Loucy (cell line): ENCODE measurements around the gene COL6A1.

Source experiments
- H2AFZ ChIP-seq: fragments of 200-600 bp; sonication (generic); 2 replicates; pipeline ENCODE4 v1.6.0; 2016; ENCODE audit warnings: antibody characterized with exemption, mild to moderate bottlenecking, low read length, moderate library complexity
- H3F3A ChIP-seq: fragments of 200-600 bp; 2 replicates; pipeline ENCODE4 v1.6.0; 2016; ENCODE audit warnings: antibody characterized with exemption, low read depth, mild to moderate bottlenecking
- H3K27me3 ChIP-seq: fragments of 200-600 bp; sonication (generic); 2 replicates; pipeline ENCODE4 v1.6.1; 2014; ENCODE audit warnings: low read length, mild to moderate bottlenecking; ENCODE audit not compliant: insufficient read depth, poor library complexity, severe bottlenecking
- H3K36me3 ChIP-seq: fragments of 200-600 bp; sonication (generic); 2 replicates; pipeline ENCODE4 v1.6.1; 2016; ENCODE audit warnings: low read length; ENCODE audit not compliant: insufficient read depth
- H3K4me1 ChIP-seq: fragments of 200-600 bp; sonication (generic); 2 replicates; pipeline ENCODE4 v1.5.1; 2014; ENCODE audit warnings: low read length, mild to moderate bottlenecking; ENCODE audit not compliant: insufficient read depth, poor library complexity, severe bottlenecking
- H3K4me2 ChIP-seq: fragments of 200-600 bp; sonication (generic); 2 replicates; pipeline ENCODE4 v1.6.0; 2014; ENCODE audit warnings: antibody characterized with exemption, low read length, low read depth, mild to moderate bottlenecking; ENCODE audit not compliant: poor library complexity, severe bottlenecking
- H3K4me3 ChIP-seq: fragments of 200-600 bp; sonication (generic); 2 replicates; pipeline ENCODE4 v1.5.1; 2014; ENCODE audit warnings: low read length, mild to moderate bottlenecking, mixed read lengths; ENCODE audit not compliant: poor library complexity, severe bottlenecking
- H3K79me2 ChIP-seq: fragments of 200-600 bp; sonication (generic); 2 replicates; pipeline ENCODE4 v1.6.1; 2014; ENCODE audit warnings: low read length; ENCODE audit not compliant: insufficient read depth
- H3K9ac ChIP-seq: fragments of 200-600 bp; sonication (generic); 2 replicates; pipeline ENCODE4 v1.6.0; 2014; ENCODE audit warnings: mild to moderate bottlenecking, low read depth, low read length, moderate library complexity; ENCODE audit not compliant: poor library complexity, severe bottlenecking
- H3K9me2 ChIP-seq: fragments of 200-600 bp; sonication (generic); replicated peaks from 2 replicates; pipeline ENCODE4 v1.6.1; 2016; ENCODE audit warnings: low read depth, low read length, mixed read lengths
- H3K9me3 ChIP-seq: fragments of 200-600 bp; sonication (generic); 2 replicates; pipeline ENCODE4 v1.6.1; 2014; ENCODE audit warnings: mild to moderate bottlenecking, antibody characterized with exemption, low read length, low read depth; ENCODE audit not compliant: insufficient read depth
- H4K20me1 ChIP-seq: fragments of 200-600 bp; sonication (generic); 2 replicates; pipeline ENCODE4 v1.6.0; 2014; ENCODE audit warnings: antibody characterized with exemption, low read length, mild to moderate bottlenecking; ENCODE audit not compliant: insufficient read depth, poor library complexity, severe bottlenecking
- EZH2phosphoT487 ChIP-seq: fragments of 200-600 bp; IDR thresholded peaks from 2 replicates; pipeline ENCODE4 v1.6.1; 2018; ENCODE audit warnings: antibody characterized with exemption, mild to moderate bottlenecking, moderate library complexity, borderline replicate concordance
- TF ChIP-seq, protein P1 (sequence below): fragments of 200-600 bp; sonication (generic); conservative IDR thresholded peaks from 2 replicates; pipeline ENCODE4 v1.5.1; 2014; ENCODE audit warnings: mild to moderate bottlenecking, antibody characterized with exemption, low read length

Gene COL6A1

GRCh38 chr21:46022551-46023525 lies 41.3 kb downstream of the COL6A1 start:
- H3K9me2 ChIP-seq, result no peaks in the 10 kb centered on the region
- peaks cover 6% of the 10 kb centered on the region for H3K4me1 ChIP-seq
- H3K4me2 ChIP-seq, result no peak overlapping the region
- no peaks in the 10 kb centered on the region for H3K79me2 ChIP-seq
- peaks cover 6% of the 10 kb centered on the region; the same call in 1 of the 2 replicates for H3K9me3 ChIP-seq
- no peaks in the 10 kb centered on the region for H3K36me3 ChIP-seq
- no peaks in the 10 kb centered on the region for H3K27me3 ChIP-seq
- TF ChIP-seq EZH2phosphoT487, result no peak
- TF ChIP-seq, protein P1, sequence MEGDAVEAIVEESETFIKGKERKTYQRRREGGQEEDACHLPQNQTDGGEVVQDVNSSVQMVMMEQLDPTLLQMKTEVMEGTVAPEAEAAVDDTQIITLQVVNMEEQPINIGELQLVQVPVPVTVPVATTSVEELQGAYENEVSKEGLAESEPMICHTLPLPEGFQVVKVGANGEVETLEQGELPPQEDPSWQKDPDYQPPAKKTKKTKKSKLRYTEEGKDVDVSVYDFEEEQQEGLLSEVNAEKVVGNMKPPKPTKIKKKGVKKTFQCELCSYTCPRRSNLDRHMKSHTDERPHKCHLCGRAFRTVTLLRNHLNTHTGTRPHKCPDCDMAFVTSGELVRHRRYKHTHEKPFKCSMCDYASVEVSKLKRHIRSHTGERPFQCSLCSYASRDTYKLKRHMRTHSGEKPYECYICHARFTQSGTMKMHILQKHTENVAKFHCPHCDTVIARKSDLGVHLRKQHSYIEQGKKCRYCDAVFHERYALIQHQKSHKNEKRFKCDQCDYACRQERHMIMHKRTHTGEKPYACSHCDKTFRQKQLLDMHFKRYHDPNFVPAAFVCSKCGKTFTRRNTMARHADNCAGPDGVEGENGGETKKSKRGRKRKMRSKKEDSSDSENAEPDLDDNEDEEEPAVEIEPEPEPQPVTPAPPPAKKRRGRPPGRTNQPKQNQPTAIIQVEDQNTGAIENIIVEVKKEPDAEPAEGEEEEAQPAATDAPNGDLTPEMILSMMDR, result no peak
- no peak overlapping the region for H2AFZ ChIP-seq
- no peaks in the 10 kb centered on the region for H3F3A ChIP-seq
- H3K9ac ChIP-seq, result no peak overlapping the region
- H4K20me1 ChIP-seq, result no peaks in the 10 kb centered on the region
- H3K4me3 ChIP-seq, result no peak overlapping the region

DNA sequence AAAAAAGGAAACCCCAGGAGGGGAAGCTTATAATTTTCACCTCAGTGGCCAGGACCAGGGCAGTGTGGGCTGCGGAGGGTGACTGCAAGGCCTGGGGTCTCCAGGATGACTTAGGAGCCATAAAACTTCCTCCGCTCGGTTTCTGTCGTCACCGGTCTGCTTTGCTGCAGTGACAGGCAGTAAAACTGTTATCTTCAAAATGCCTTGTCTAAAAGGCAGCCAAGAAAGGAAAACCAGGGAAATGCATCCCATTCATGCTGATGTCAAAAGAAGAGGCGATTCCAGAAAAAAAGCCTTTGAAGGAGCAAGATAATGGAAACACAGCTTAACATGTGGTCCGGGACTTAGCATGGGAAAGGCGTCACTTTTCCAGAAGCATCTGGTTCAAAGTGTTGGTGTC lies 42.0 kb downstream of the COL6A1 start:
- Histone ChIP-seq H3K27me3 (no peaks in the 10 kb centered on the region), H3K9me2 (no peaks in the 10 kb centered on the region), H3K9me3 (peaks cover 6% of the 10 kb centered on the region; the same call in 1 of the 2 replicates), H3K9ac (no peak overlapping the region), H3K36me3 (no peaks in the 10 kb centered on the region), H3F3A (no peaks in the 10 kb centered on the region), H2AFZ (no peak overlapping the region), H3K4me3 (no peak overlapping the region), H3K4me2 (no peak overlapping the region), H3K4me1 (peaks cover 4% of the 10 kb centered on the region), H4K20me1 (no peaks in the 10 kb centered on the region), H3K79me2 (no peaks in the 10 kb centered on the region)
- TF ChIP-seq, protein P1, result no peak

DNA sequence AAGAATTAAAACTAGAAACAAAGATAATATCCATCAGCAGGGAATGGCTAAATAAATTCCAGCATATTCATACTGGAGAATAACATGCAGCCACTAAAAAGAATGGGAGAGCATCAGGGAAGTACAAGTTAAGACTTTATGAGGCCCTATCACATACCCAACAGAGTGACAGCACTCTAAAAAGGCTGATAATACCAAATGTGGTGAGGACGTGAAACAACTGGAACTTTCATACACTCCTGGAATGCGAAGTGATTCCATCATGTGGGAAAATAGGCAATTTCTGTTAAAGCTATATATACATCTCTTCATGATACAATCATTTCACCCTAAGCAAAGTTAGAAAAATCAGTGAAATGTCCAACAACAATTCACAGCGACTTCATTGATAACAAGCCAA lies 42.6 kb downstream of the COL6A1 start:
- Histone ChIP-seq H3K9ac (no peak overlapping the region), H3K4me3 (no peak overlapping the region), H3K9me3 (peaks cover 6% of the 10 kb centered on the region; the same call in 1 of the 2 replicates), H3F3A (no peaks in the 10 kb centered on the region), H3K36me3 (no peaks in the 10 kb centered on the region), H3K27me3 (no peaks in the 10 kb centered on the region), H2AFZ (no peak overlapping the region), H3K4me2 (no peak overlapping the region), H3K4me1 (no peaks in the 10 kb centered on the region), H4K20me1 (no peaks in the 10 kb centered on the region), H3K79me2 (no peaks in the 10 kb centered on the region), H3K9me2 (no peaks in the 10 kb centered on the region)
- TF ChIP-seq EZH2phosphoT487, result no peak
- TF ChIP-seq, protein P1, result no peak
